Medulla oblongata (tissue), 1 donor: ENCODE measurements around the gene IQCH.

Experiments used
- DNase-seq: peaks from one replicate; pipeline ENCODE4 v3.0.0-alpha.2; 2015; ENCODE audit errors: extremely low spot score

The IQCH gene

DNA sequence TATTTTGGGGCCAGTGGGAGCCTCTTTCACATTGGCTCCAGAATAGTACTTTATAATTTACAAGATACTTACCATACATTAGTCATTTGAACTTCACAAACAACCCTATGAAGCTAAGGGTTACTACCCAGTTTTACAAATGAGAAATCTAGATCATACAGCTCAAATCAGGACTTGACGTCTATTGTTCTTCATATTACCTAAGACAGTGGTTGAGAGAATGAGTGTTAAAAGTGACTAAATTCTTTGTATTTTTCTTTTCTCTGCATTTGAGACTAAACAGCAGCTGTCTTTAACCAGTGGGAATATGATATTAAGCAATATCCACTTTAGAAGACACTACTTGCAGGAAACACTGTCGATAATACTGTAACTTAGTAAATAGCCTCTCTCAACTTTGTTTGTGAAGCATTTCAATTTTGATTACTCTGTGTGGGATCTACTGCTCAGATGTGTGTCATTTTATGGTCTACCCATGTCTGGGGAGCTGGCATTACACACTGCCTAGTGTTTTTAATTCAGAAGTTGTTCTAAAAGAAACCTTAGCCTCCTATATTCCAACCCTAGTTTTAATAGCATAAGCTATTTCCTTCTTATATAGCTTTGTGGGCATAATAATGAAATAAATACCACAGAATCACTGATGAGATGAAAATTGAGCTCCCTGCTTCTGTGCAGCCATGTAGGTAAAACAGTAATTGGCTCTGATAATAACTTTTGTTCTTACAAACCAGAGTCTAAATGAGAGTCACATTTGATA, 45.9 kb downstream of the IQCH start:
- DNase-seq, result no peak

DNA sequence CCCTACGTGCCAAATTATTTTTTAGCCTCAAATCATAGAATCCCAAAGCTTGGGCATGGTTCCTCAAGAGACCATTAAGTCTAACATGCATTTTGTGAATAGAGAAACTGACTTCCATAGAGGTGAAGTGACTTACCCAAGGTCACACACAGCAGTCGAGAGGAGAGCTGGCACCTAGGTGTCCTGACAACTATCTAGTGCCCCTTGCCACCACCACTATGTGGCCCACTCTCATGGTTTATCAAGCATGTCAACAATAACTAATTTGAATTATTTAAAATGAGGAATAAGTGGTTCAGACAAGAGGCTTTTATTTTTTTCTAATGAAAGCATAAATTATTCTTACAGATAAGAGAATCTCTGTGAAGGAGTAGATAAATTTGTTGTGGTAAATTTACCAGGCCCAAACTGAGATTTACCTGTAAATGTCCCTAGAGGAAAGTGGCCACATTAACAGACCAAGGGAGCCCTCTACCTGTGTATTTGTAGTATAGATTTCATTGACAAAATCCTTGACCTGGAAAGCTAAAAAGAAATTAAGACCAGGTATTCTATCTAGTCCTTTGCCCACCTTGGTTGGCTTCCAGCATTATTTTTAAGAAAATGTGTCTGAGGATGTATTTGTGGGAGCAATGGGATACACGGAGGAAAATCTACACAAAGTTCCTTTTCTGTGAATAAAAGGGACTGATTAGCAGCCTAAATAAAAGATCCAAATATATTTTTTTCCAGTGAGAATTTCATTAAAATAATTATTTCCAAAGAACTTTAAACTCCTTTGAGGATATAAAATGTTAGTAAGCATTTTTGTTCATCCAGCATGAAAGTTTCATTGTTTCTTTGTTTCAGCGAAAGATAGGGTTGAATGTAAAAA, 49.1 kb downstream of the IQCH start:
- DNase-seq, result peak; percentile 8

DNA sequence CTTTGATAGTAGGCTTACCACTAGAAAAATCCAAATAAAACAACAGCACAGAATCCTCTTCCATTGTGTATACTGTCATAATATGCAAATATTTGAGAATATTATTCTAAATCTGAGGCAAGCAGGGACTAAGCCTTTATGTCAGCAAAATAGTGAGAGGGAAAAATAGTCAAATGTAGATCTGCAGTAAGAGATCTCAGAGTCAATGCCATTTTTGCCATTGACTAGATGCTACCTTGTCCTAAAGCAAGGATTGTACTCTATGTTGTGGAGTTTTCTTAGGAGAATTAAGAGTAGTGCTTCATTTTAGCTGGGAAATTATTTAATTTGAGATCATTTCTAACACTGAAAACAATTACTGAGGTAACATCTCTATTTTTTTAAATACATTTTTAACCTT, 50.2 kb downstream of the IQCH start:
- DNase-seq, result no peak

DNA sequence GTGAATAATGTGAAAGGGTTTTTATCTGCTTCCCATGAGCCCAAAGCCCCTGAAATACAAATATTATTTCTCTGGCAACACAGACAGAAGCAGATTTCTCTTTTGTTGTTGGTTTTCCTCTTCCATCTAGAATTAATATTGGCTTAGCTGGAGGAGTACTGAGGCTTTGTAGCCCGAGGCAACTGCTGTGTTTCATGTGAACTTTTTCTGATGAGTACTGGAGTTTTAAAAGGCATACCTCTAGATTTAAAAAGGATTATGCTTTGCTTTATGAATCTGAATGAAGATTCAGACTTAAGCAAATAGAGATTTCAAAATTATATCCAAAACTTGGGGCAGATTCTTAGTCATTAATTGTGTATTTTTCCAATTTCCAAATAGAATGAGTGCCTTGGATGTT, 50.9 kb downstream of the IQCH start:
- no peak for DNase-seq

DNA sequence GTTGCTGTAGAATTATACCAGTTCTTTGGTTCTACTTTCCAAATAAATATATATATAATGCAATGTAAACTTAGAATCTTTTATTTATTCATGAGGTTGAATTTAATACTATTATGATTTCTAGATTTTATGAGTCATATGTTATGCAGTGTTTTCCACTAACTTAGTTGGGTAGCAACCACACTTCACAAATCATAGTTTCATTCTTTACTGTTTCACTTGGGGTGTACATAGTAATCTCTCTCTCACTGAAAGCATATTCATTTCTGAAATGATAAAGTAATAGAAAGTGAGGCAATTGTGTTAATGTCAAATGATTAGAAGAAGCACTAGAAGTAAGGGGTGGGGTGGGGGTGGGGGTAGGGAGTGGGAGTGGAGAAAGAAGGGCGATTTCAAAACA, 52.6 kb downstream of the IQCH start:
- DNase-seq, result no peak

DNA sequence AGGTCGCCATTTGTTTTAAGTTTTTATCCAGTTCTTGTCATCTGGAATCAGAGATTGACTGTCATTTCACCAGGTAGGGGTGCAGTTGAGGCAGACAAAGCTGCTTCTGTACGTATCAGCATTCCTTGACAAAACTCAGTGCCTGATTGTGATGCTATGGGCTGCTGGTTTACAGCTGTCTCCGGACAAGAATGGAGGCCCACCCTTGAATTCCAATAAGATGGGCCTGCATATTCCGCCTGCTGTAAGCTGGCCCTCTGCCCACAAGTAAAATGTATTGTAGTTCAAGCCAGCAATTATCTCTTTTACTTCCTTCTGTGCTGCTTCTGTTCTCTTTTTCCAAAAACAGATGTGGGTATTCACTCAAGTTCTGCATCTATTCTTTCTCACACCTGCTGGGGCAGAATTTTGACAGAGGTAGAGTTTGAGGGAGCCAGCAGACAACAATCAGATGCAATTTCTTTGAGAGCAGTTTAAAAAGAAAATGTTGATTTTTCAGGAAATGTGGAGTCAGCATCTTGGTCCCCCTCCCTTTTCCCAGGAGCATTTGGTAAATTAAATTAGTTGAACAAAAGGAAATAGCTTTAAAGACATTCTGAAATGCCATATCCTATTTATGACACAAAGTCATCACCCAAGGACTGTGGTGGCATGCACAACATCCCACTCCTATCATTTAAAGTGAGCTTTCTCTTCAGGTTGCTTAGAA, 53.5 kb downstream of the IQCH start:
- DNase-seq, result no peak

DNA sequence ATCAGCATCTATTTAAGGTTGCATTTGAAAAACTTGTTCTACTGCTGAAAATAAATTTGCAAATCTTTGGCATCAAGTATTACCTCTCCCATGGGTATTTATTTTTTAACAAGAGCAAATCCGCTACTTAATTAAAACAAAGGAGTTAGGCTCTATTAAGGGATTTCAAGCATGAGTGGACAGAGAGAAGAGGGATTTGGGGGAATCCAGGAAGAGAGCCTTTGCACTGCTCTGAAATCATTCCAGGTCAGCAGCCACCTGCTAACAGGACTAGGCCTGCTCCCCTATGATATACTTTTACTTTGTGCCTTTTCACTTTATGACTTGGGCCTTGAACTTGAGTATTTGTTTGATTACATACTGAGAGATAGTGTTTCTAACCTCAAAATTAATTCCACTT, 57.1 kb downstream of the IQCH start:
- DNase-seq, result no peak

DNA sequence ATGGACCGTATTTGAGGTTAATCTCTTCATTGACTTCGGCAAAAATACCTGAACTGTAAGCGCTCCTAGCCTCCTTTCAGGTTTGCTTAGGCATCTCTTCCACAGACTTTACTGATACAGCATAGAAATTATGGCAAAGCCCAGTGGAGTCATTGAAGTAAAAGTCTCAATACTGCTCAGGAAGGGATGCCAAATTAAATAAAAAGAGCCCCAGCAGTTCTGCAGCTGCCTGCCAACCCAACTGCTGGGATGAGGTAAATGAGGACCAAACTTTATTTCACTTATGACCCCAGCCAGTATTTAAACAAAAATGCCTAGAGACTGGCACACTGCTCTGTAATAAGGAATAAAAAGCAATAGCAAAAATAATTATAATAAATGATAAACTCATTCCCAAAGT, 65.4 kb downstream of the IQCH start:
- peak; percentile 3 for DNase-seq

DNA sequence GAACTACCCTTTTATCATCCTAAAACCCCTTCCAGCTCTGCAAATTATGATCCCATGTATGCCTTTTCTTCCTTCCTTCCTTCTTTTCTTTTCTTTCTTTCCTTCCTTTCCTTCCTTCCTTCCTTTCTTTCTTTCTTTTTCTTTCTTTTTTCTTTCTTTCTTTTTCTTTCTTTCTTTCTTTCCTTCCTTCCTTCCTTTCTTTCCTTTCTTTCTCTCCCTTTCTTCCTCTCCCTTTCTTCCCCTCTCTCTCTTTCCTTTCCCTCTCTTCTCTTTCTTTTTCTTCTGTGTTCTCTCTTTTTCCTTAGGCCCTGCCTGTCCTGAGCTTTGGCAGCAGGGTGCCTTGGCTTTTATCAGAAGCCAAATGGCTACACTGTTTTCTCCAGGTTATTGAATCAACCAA, 66.8 kb downstream of the IQCH start:
- DNase-seq, result no peak

DNA sequence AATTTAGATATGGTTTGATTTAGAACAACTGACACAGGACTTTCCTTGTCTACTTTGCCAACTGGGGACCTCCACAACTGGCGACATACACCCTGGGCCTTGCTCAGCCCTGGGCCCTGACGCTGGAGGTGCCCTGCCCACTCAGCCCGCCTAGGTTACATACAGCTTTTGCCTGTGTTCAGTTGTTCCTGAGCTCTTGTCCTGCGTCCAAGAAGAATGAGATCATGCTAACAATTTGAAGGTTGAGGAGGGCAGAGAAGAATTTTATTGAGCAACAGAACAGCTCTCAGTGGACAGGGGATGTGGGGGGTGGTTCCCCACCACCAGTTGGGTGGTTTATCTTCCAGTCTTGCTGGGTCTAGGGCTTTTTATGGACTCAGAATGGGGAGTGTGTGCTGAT, 67.9 kb downstream of the IQCH start:
- DNase-seq, result no peak

DNA sequence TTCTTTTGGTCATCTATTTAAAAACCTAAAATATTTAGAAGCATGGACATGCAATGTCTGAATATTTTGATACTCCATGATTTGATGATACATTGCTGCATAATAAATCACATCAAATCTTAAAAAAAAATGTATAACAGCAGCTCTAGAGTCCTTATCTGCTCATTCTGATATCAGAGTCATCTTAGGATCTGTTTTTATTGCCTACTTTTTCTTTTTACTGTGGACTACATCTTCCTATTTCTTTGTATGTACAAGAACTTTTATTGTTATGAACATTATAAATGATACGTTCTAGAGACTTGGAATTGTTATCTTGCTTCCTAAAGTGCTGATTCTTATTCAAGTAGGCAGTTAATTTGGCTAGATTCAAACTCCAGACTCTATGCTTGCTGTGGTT, 72.7 kb downstream of the IQCH start:
- DNase-seq, result no peak

DNA sequence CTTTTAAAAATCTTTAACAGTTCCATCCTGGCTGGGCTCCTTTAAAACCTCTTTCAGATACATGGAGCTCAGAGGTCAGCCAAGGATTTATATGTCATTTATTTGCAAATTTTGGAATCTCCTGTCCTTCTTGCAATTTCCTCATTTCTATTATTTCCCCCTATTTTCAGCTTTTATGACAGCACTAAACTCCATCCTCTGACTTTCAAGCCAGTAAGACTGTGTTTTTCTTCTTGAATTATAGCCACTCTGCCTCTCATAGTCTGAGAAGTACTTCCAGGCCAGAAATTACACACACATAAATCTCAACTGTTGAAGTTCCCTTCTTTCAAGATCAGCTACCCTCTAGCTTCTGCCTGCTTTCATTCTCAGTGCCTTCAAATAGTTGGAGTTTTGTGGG, 73.2 kb downstream of the IQCH start:
- DNase-seq, result no peak

DNA sequence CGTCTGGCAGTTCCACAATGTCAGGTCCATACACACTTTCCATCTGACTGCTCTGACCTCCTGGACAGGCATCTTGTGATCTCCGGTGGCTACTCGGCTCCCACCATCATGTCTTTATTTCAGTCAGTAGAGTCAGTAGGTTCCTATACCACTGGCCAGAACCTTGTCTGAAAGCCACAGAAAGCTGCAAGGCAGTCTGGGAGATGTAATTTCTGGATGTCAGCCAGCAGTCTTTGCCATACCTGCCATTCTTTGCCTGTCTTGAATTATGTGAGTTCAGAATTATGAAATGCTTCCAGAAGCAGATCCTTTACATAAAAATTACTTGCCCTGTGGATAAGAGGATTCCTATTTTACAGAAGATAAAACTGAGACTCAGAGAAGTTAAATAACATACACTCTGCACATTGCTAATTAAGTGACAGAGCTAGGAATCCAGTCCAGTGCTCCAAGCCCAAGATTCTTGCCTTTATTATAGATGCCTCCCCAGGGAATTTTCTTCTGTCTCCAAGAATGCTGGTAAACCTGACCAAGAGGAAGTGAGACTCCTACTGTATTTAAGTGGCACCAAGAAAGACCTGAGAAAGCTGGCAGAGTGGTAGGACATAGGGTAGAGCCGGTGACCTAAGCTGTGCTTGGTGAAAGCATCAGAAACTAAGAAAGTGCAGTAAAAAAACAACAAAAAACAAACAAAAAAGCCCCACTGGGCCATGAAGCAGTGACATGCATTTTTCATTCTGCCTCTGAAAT, 75.6 kb downstream of the IQCH start:
- no peak for DNase-seq

DNA sequence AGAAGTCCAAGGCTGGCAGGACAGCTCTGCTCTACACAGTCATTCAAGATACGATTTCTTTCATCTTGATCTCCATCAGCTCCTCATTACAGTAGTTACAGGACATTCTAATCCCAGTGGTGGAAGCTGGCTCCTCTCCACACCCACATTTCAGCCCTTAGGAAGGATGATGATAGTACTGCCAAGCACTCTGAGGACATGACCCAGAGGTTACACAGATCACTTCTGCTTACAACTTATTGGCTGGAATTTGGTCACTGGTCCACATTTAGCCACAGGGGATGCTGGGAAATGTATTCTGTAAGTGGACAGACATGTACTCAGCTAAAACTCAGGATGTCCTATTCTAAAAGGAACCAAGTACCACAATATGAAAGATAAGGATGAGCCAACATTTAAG, 77.1 kb downstream of the IQCH start:
- DNase-seq, result no peak

DNA sequence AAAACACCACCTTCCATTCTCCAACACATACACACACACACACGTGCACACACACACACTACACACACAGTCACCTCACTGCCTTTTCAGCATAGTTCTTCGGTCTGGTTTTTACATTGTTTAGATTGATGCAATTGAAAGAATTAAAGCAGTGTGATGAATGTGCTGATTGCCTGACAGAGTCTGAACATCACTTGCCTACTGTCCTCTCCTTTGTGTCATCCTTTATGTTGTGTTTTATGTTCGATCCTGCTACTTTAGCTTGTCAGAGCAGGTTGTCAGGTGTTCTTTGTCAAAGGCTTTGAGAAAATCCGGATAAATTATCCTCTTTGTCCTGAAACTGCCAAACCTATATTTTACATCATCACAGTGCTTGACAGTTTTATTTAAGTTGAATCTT, 80.4 kb downstream of the IQCH start:
- no peak for DNase-seq

DNA sequence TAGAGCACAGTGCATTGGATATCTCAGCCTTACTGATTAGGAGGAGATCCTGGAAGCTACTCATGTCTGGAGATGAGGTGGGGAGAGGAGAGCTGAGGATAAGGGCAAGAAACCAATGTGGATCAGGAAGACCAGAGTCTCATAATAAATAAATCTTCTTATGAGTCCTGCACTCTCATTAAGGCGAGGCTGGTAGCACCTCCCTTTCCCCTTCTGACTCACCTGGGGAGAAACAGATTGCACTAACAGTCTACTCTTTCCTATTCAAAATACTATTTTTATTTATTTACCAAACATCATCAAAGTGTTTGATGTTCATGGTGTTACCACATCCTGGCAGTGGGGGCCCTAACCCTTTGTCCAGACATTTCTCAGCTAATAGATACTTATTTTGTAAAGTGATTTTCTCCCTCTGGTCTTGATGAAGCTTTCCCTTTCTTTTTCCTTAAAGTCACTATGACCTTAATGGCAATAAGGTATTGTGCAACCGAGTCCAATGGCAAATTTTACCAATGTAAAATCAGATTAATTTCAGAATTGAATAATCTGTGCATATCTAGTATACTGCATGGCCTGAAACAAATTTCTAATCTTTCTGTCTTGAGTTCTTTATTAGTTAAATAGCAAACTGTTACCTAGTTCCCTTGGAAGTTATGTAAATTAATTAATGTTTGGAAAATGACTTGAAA, 81.1 kb downstream of the IQCH start:
- DNase-seq, result no peak

DNA sequence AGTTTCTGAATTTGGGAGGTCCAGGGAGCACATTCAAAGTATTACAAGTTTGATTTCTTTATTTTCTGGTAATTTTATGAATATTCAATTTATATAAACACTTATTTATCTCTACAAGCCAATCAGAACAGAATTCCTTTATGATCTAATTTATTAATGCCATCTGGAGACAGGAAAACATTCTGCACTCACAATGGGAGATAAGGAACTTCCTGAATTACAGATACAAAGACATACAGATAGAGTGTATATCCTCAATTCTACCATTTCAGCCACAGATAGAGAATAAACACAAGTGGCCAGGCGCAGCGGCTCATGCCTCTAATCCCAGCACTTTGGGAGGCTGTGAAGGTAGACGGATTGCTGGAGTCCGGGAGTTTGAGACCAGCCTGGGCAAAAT, 86.0 kb downstream of the IQCH start:
- no peak for DNase-seq

DNA sequence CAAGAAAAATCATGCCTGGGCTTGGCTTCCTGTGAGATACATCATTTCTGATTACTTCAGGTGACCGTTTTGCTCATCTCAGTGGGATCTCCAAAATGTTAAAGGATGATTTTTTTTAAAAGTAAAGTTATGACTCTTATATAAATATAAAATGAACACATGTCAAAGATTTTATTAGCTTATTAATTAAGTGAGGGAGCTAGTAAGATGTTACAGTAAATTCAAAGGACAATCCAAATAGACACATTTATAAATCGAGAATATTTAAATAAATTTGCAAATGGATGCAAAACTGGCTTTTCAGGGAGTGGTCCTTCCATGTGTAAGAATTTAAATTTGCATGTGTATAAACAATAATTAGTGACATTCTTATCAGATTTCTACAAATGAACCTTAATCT, 87.0 kb downstream of the IQCH start:
- DNase-seq, result no peak

DNA sequence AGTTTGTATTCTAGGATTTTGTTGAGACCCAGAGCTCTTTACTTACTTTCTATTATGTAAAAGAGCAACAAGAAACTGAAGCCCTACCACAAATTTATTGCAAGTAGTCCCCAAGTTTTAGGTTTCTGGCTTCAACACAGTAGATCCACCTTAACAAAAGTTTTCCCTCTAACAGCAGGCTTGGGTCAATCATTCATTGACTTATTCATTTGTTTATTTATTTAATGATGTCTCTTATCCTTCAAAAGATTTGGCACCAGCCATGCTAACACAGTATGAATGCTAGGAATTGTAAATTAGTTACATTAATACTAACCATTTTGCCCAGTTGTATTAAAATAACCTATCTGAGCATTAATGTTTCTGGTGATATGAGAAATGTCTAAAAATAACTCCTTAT, 88.6 kb downstream of the IQCH start:
- no peak for DNase-seq

DNA sequence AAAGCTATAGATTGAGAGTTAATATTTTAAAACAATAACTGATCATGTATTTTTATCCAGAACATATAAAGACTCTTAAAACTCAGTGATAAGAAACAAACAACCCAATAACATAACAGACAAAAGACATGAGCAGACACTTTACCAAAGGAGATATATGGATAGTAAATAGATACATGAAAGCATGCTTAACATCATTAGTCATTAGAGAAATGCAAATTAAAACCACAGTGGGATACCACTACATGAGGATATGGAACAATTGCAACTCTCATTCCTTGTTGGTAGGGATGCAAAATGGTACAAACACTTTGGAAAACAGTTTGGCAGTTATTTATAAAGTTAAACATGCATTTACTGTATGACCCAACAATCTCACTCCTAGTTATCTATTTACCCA, 95.0 kb downstream of the IQCH start:
- no peak for DNase-seq

DNA sequence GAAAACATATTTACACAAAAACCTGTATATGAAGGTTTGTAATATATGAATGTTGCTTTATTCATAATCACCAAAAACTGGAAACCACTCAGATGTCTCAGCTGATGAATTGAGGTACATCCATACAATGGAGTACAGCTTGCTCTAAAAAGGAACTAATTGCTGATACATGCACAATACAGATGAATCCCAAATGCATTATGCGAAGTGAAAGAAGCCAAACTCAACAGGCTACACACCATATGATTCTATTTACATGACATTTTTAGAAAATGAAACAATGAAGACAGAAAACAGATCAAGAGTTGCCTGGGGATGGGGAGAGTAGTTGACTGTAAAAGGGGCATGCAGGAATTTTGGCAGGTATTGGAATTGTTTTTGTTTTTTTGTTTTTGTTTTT, 95.5 kb downstream of the IQCH start:
- DNase-seq, result no peak
